NCI-H2029 (cell line): Measurements from ENCODE around the gene RUNDC1.
"Not testable (repeated sequence)": the region's sequence is repeated elsewhere in the genome, so short reads cannot be mapped to it uniquely, and the experiment has no call there.

Experiments
- DNase-seq: peaks from one replicate; lab custom pipeline; 2025; lab: John Stamatoyannopoulos, UW

The RUNDC1 gene

DNA sequence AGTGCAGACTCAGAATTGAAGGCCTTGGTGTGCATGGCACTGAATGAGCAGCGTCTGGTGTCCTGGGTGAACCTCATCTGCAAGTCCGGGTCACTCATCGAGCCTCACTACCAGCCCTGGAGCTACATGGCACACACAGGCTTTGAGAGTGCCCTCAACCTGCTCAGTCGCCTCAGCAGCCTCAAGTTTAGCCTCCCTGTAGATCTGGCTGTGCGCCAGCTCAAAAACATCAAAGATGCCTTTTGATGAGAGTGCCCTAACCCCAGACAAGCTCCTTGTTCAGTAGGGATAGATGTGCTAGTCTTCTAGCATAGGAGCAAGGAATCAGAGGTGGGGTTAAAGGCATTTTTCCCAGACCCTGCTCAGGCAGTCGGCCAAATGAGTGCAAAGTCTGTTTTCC is 11.1 kb downstream of the RUNDC1 start:
- no peak for DNase-seq

DNA sequence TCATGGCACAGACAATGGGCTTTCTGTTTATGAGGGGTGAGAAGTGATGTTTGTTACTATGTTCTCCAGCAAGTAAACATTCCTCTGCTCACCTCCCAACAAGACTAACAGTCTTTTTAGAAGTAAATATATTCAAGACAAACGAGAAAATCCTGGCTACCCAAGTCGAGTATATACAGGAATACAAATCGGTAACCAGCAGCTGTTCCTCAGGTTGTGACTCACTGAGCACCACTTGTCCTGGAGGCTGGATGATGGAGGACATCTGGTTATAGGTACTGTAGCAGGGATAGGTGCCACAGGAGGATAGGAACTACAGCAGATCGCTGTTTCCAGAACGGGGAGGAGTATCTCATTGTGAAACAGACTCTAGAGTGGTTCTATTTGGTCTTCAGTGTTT is 12.5 kb downstream of the RUNDC1 start:
- no peak for DNase-seq

DNA sequence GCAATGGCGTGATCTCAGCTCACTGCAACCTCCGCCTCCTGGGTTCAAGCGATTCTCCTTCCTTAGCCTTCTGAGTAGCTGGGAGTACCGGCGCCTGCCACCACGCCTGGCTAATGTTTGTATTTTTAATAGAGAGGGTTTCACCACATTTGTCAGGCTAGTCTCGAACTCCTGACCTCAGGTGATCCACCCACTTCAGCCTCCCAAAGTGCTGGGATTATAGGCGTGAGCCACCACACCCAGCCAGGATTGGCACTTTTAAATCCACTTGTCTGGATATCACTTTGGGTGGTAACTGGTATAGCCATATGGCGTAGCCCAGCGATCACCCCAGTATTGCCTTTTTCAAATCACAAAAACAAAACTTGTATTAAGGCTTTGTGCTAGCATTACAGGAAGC is 13.5 kb downstream of the RUNDC1 start:
- DNase-seq: not testable (repeated sequence)

DNA sequence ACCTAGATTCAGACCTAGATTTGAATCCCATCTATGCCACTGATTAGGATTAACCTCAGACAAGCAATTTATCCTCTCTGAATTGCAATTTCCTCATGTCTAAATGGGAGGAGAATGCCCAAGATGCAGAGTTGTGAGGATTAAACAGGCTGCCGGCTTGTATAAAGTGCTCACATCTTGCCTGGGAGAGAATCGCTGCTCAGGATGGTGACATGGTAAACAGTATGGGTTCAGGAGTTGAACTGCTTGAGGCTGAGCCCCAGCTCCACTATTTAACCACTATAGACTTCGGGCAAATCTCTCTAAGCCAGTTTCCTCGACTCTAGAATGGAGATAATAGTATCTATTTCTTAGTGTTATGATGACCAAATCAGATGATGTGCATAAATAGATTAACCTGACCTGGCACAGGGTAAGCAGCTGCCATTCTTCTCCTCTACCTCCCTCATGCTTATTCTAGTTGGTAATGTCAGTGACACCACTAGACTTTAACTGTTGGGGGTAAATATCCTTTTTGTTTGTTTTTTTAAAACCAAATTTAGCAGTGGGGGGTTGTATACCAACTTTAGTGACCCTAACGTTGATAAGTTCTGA is 17.1 kb downstream of the RUNDC1 start:
- no peak for DNase-seq

DNA sequence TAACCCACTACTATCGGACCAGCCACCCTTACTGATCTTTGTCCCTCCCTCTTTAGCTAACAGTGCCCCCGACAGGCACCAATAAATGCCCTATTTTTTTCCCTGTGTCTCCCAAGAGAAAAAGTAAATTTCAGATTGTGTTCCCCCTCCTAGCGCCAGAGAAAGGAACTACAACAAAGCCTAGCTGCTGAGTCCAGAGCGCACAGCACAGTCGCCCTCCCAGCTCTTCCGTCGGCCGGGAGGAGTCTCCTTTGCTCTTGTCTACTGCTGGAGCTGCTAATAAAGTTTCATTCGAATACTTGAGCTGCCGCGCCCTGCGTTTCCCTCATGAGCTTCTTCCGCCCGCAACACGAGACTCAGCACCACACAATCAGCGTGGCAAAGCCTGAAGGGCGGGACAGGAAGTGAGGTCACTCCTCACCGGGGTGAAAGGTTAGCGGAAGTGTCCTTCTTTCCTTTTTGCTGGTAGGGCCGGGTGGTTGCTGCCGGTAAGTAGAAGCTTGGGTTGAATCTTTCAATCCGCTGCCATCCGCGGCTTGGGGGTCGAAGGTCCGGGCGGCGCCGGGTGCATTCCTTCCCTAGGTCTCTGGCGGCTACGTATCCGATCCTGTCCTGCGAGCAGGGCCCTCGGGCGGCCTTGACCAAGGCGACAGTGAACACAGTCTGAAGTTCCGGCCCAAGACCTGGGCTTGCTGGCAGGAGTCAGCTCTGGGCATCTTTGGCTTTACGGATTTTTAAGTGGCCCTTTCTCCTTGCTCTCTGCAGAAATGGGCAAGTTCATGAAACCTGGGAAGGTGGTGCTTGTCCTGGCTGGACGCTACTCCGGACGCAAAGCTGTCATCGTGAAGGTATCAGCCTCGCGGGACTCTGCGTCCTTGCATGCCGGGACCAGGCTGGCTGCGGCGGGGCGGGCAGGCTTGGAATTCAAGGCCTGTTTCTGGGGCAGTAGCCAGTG is 17.9 kb downstream of the RUNDC1 start, which contains the start of gene RPL27:
Gene RPL27, plus strand, starts transcription at position 436 of the 955 bp plus-strand sequence. Its CDS starts 332 bp downstream, at position 768.
- peak; percentile 99 for DNase-seq

DNA sequence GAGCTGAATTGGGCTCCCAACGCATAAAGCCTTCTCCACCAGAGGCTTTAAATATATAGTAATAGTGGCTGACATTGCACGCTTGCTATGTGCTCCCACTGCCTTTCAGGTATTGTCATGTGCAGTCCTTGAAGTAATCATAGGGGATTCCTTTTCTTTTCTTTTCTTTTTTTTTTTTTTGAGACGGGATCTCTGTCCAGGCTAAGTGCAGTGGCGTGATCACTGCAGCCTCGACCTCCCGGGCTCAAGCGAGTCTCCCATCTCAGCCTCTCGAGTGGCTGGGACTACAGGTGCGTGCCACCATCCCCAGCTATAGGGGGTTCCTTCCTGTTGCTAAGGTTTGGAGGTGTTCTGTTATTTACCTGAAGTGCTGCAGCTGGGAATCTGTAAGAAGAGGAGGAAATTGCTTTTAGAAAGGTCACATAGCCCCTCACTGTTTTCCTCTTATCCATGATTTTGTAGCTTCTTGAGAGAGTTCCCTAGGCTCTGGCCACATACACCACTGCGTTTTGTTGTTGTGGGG is 18.7 kb downstream of the RUNDC1 start:
- no peak for DNase-seq

DNA sequence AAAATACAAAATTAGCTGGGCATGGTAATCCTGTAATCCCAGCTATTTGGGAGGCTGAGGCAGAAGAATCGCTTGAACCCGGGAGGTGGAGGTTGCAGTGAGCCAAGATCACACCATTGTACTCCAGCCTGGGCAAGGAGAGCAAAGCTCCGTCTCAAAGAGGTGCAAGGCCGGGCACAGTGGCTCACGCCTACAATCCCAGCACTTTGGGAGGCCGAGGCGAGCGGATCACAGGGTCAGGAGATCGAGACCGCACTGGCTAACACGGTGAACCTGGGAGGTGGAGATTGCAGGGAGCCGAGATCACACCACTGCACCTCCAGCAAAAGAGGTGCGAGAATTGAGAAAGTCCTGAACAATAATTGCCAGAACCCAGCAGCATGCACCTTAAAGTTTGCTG is 20.5 kb downstream of the RUNDC1 start:
- not testable (repeated sequence) for DNase-seq

DNA sequence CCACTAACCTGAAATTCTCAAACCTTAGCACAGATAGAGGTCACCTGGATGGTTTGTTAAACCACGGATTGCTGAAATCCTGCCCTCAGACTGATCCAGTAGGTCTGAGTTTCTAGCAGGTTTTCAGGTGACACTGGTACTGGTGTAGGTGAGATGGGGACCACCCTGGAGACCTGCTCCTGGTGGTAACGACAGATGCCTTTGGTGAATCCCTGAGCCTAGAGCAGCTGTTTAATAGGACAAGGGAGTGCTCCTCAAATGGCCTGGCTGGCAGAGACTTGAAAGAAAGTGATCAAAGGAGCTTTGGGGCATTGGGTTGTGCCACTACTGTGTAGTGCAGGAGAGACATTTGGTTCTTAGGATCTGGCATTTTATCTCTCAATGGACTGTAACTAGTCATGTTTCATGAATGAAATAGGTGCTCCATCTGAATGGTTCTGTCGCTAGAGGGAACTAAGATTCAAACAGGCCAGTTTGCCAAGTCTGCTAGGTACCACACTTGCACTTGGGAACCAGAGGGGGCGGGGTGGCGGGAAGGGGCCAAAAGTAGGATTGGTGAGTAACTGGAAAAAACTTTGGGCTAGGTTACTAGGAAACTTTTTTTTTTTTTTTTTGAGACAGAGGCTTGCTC is 23.3 kb downstream of the RUNDC1 start:
- DNase-seq: no peak

DNA sequence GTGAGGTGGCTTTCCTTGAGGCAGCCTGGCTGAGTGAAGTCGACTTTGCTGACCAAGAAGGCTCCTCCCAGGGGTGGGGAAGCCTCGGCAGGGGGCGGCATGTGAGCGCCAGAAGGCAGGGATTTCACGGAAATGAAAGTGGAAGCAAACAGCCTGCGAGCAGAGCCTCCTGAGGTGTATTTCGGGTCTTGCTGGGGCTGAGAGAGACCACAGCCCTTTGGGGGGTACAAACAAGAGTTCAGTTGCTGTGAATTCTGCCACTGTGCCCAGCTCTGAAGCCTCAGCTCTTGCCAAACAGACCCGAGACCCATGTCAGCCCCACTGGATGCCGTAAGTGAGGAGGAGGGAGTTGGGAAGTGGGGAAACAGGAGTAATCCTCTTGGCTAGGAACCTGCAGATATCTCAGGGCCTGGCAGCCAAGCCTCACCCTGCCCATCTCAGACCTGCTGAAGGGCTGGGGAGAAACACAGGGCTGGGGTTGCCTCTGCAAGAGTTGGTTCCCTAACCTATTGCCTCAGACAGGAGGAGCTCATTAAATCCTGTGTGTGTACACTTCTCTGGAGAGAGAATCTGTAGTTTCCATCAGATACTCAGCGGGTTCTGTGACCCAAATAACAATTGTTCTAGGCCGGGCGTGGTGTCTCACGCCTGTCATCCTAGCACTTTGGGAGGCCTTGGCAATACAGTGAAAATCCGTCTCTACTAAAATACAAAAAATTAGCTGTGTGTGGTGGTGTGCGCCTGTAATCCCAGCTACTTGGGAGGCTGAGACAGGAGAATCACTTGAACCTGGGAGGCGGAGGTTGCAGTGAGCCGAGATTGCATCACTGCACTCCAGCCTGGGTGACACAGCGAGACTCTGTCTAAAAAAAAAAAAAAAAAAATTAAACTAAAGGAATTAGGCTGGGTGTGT is 26.5 kb downstream of the RUNDC1 start, which contains the start of gene IFI35:
Gene IFI35, plus strand, starts transcription at position 146 of the 913 bp plus-strand sequence. Its CDS starts 164 bp downstream, at position 310.
- peak; percentile 47 for DNase-seq

DNA sequence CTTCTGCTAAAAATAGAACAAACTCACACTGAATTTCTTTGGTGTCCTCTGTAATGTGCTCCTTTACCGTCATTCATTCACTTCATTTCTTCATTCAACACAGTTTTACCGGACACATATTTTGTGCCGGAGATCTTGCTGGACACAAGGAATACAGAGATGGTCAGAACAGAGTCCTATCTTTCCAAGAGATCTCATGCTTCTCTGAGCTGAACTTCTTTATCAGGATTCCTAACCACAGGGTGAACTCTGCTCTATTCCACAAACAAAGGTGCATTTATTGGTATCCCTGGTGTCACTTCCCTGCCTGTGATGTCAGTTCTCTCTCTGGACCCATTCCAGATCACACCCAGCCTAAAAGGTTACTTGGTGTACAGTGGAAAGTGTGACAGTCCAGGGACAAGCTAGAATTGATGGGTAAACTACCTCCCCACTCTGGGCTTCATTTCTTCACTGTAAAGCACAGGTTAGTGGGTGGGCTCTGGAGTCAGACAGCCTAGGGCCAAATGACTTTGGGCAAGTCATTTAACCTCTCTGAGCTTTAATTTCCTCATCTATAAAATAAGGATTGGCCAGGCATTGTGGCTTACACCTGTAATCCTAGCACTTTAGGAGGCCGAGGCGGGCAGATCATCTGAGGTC is 30.4 kb downstream of the RUNDC1 start:
- no peak for DNase-seq

DNA sequence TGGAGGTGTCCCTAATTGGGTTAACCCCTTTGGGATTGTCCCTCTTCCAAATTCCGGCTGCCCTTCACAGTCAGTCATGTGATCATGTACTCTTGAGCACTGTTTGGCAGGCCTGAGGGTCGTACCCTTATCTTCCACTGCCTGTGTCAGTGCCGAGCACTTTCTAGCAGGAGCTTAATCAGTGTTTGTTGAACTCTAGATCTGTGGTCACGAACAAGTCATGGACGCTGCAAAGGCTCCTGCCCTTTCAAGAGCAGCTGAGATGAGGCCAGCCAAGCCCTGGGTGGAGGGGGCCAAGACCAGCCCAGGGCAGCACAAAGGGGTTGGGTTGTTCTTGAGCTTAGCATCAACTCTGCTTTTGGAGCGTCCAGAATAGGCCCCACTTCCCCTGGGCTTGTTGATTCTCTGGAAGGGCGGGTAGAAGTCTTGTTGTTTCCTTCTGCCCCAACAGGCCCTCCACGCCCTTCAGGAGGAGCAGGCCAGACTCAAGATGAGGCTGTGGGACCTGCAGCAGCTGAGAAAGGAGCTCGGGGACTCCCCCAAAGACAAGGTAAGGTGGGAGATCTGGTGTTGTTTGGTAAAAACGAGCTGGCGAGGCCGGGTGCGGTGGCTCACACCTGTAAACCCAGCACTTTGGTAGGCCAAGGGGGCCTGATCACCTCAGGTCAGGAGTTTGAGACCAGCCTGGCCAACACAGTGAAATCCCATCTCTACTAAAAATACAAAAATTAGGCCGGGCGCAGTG is 31.5 kb downstream of the RUNDC1 start:
- DNase-seq: no peak

DNA sequence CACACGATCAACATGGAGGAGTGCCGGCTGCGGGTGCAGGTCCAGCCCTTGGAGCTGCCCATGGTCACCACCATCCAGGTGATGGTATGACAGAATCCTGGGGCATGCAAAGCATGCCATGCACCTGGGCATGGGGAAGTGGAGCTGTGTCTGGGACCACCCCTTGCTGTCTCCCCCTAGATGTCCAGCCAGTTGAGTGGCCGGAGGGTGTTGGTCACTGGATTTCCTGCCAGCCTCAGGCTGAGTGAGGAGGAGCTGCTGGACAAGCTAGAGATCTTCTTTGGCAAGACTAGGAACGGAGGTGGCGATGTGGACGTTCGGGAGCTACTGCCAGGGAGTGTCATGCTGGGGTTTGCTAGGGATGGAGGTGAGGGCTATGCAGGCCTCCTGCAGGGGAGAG is 32.9 kb downstream of the RUNDC1 start:
- DNase-seq: no peak

DNA sequence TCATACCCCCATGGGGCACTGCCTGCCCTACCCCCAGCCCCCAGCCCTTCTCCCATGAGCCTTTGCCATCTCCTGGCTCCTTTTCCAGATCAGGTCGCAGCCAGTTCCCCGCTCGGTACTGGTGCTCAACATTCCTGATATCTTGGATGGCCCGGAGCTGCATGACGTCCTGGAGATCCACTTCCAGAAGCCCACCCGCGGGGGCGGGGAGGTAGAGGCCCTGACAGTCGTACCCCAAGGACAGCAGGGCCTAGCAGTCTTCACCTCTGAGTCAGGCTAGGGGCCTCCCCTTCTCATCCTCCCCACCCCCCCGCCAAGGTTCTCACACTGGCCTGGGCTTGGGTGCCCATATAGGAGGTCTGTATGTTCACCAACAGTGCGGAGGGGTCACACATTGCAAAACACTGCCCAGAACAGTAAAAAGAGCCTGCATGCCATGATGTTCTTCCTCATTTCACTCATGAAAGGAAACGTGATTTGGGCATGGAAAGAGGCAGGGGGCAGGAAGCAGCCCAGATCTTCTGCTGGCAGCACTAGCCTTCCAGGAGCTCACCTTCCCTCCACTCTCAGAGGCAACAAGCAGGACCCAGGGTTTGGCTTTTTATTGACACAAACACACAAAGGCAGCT is 33.8 kb downstream of the RUNDC1 start:
- no peak for DNase-seq

DNA sequence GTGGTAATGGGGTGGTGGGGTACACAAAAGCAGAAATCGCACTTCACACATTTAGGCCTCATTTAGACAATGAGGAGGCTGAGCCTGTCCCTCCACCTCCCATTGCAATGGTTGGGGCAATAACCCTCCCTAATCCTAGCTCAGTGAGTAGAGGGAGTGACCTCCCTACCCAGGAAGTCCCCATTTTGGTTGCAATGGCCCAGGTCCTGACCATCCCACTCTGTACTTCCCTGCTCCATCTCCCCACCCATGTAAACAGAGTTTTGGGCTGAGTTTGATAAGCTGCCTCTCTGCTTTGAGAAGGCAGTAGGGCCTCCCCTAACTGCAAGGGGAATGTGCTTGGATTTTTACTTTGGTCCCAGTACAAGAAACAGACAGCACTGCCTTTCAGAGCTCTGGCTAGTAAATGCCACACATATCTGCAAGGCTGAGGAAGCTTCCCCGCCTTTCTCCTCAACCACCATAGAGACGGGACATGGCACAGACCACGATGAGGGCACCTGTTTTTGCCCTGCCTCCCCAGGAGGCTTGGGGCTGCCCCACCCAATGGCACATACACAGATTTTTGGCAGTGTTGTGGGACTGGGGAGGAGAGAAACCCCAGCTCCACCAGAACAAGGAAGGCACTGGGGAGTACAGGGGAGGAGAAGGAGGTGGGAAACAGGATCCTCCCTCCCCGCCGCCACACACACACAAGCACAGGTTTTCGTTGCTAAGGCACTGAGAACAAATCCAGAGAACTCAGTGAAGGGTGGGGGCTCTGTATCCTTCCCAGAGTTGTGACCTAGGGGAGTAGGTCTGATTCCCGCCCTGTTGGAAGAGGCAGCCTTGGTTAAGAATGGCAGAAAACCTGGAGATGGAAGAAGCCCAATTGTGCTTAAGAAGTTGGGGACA is 34.5 kb downstream of the RUNDC1 start:
- DNase-seq: no peak

DNA sequence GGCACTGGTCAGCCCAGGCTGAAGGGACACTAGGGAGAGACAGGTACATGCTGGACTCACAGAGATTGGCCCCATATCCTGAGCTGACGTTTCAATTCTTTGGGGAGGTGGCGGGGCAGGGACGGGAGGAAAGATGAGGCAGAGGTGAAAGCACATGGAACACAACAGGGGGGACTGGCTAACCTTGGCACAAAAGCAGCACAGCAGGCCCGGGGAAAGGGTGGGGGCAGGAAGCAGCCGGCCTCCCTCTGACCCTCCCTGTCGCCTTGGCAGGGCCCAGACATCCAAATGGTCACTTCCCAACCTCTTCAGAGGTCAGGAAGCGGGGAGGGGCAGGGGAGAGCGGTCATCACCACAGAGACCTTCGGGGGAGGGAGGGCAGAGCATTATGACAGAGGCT is 35.2 kb downstream of the RUNDC1 start:
- DNase-seq: no peak

DNA sequence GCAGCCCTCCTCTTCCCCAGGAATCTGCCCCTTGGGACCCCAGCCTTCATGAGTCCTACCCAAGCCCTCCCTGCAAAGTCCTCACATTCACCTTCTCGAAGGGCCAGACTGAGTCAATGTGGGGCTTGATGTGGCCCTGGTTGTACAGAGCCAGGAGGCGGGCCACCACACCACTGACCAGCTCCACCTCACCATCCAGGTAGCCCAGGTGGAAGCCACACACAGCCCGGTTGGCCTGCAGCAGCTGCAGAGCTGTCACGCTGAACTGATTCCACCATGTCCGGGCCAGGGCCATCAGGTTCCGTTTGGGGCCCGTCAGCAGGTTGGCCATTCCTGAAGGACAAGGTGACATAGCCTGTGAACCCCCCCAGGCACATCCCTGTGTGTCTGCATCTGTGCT is 35.9 kb downstream of the RUNDC1 start:
- no peak for DNase-seq

DNA sequence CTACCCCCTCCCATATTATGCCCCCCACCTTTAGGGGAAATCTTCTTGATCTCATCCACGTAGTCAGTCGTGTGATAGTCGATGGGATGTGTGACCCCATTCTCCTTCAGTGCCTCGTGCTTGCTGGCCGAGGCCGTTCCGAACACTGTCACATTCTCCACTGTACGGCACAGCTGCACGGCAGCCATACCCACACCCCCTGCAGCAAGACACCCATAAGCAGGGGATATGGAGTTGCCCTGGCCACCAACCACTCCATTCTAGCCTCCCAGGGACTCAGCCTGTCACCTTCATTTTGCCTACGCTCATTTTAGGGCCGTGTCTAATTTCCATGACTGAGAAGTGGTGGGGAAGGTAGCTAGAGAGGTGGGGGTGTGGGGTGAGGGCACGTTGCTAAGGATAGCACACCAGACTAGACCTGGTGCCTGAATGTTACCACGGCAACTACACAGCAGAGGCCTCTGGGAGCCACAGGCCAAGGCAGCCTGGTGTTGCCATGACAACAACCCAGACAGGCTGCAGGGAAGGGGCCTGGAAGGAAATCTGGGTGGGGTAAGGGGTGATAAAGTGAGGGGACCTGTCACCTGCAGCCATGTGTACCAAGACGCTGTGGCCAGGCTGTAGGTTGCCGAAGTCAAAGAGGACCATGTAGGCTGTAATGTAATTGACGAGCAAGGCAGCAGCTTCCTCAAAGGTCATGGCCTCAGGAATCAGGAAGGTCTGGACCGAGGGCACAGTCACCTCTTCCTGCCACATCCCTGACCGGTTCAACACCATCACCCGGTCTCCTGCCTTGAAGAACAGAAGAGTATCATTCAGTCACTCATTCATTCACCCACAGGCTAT is 37.9 kb downstream of the RUNDC1 start:
- DNase-seq: peak; percentile 48

DNA sequence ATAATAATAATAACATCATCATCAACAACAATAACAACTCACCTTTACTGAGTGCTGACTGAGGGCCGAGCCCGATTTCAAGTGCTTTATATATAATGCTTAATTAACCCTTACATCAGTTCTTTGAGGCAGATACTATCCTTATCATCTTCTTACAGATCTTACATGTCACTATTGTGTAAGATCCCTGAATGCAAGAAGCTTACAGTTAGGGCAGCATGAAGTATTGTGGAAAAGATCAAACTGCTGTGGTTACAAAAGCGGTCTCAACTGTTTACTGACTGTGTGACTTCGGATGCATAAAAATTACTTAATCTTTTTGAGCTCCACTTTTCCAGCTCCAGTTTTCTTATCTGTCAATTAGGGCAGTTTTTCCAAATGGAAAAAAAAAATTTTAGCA is 38.6 kb downstream of the RUNDC1 start:
- DNase-seq: no peak
